Testis (tissue), 2 donors: ENCODE results near the gene STRIT1.

Experiments
- CTCF ChIP-seq, 3 experiments: fragments of 450-650 bp in 2 of 3; fragments of 200-600 bp in 1 of 3; sonication (generic) in 1 of 3; IDR thresholded peaks; one replicate each; pipeline ENCODE4 v1.5.1; 2016 to 2019; ENCODE audit warnings: antibody characterized with exemption in 3 of 3, mild to moderate bottlenecking in 2 of 3, moderate library complexity in 1 of 3
- POLR2A ChIP-seq: fragments of 450-650 bp; IDR thresholded peaks from one replicate; pipeline ENCODE4 v1.6.1; 2017; ENCODE audit warnings: antibody characterized with exemption, mild to moderate bottlenecking, moderate library complexity

GRCh38 chr3:155316426-155316825 is 22.9 kb upstream of the STRIT1 start:
- TF ChIP-seq CTCF (IDR thresholded peaks at IDR 0.05) = no peak
- TF ChIP-seq POLR2A = no peak
